SU-DHL-6 (cell line): ENCODE data around the gene CXCL10.

ENCODE experiments used
- CTCF ChIP-seq: fragments of 200-600 bp; sonication (generic); IDR thresholded peaks from one replicate; pipeline ENCODE4 v1.5.1; 2017; ENCODE audit warnings: antibody characterized with exemption, mild to moderate bottlenecking, low read length, moderate library complexity; ENCODE audit not compliant: insufficient read depth, poor library complexity, severe bottlenecking
- EZH2phosphoT487 ChIP-seq: fragments of 200-600 bp; sonication (generic), shearing (Covaris generic); conservative IDR thresholded peaks from 2 replicates; pipeline ENCODE4 v1.6.1; 2018; ENCODE audit warnings: mild to moderate bottlenecking, antibody characterized with exemption, low read length, moderate library complexity, mixed read lengths

- no peak for TF ChIP-seq CTCF
- no peak for TF ChIP-seq EZH2phosphoT487
Observed at GRCh38 chr4:75995727-75996126, 27.6 kb downstream of the CXCL10 start.
